LNCAP (cell line): ENCODE measurements around the gene TIE1.

Experiments
- CTCF ChIP-seq: fragments of 450-650 bp; IDR thresholded peaks from 2 replicates; pipeline ENCODE4 v1.5.1; 2017; ENCODE audit warnings: mild to moderate bottlenecking

The TIE1 gene

GRCh38 chr1:43344267-43344850 is 43.6 kb downstream of the TIE1 start:
- TF ChIP-seq CTCF = no peak

GRCh38 chr1:43345120-43345519 is 44.3 kb downstream of the TIE1 start:
- TF ChIP-seq CTCF = no peak

- TF ChIP-seq CTCF = no peak
Observed at GRCh38 chr1:43346636-43347035, 45.9 kb downstream of the TIE1 start.

- no peak for TF ChIP-seq CTCF
Observed at GRCh38 chr1:43348343-43348808, 47.6 kb downstream of the TIE1 start.

GRCh38 chr1:43348809-43349593 is 48.2 kb downstream of the TIE1 start:
- no peak for TF ChIP-seq CTCF

- no peak for TF ChIP-seq CTCF
Observed at GRCh38 chr1:43349594-43350306, 49.0 kb downstream of the TIE1 start.

GRCh38 chr1:43350976-43351375 is 50.2 kb downstream of the TIE1 start:
- no peak for TF ChIP-seq CTCF
